Fibroblast of lung (primary cell): ENCODE measurements around the gene RNF223. TPM values are rescaled to one million over a fixed set of nuclear protein-coding genes. Genes with fewer than 3 reads are reported as not detected.

Source experiments
- DNase-seq, 2 donors: peaks; one replicate each; pipeline versions ENCODE4 v3.0.0 to v3.0.0-alpha.2; 2010; ENCODE audit warnings: low read depth in 2 of 2
- H2AFZ ChIP-seq: 2 replicates; pipeline ENCODE4 v1.5.1; 2012; ENCODE audit warnings: low read length, control low read depth, inconsistent platforms
- H3K27ac ChIP-seq: 2 replicates; pipeline ENCODE4 v1.5.1; 2011; ENCODE audit warnings: low read length, control low read depth; ENCODE audit not compliant: insufficient read depth
- H3K27me3 ChIP-seq: 2 replicates; pipeline ENCODE4 v1.5.1; 2011; ENCODE audit warnings: mild to moderate bottlenecking, low read length; ENCODE audit not compliant: control insufficient read depth, insufficient read depth
- H3K36me3 ChIP-seq: 2 replicates; pipeline ENCODE4 v1.5.1; 2011; ENCODE audit warnings: low read length; ENCODE audit not compliant: control insufficient read depth, insufficient read depth
- H3K4me1 ChIP-seq: 2 replicates; pipeline ENCODE4 v1.5.1; 2011; ENCODE audit warnings: low read length; ENCODE audit not compliant: control insufficient read depth, insufficient read depth; ENCODE audit errors: extremely low read depth
- H3K4me2 ChIP-seq: 2 replicates; pipeline ENCODE4 v1.5.1; 2011; ENCODE audit warnings: low read length, control low read depth; ENCODE audit not compliant: insufficient read depth; ENCODE audit errors: extremely low read depth
- H3K4me3 ChIP-seq, 4 experiments: fragments of 200-600 bp in 1 of 4; sonication (generic) in 1 of 4; replicated peaks in 1 of 4; 2 replicates each; pipeline ENCODE4 v1.5.1; 2011 to 2016; ENCODE audit warnings: low read length in 4 of 4, low read depth in 3 of 4, mild to moderate bottlenecking in 3 of 4, control low read depth in 2 of 4, inconsistent platforms in 1 of 4, mixed read lengths in 1 of 4; ENCODE audit not compliant: insufficient read depth in 1 of 4; ENCODE audit errors: control extremely low read depth in 1 of 4
- H3K79me2 ChIP-seq: 2 replicates; pipeline ENCODE4 v1.5.1; 2012; ENCODE audit warnings: mild to moderate bottlenecking, low read length, inconsistent platforms; ENCODE audit not compliant: control insufficient read depth, insufficient read depth
- H3K9ac ChIP-seq: 2 replicates; pipeline ENCODE4 v1.5.1; 2011; ENCODE audit warnings: mild to moderate bottlenecking, low read length, control low read depth; ENCODE audit not compliant: insufficient read depth
- H3K9me3 ChIP-seq: 2 replicates; pipeline ENCODE4 v1.5.1; 2012; ENCODE audit warnings: low read depth, low read length; ENCODE audit not compliant: control insufficient read depth, insufficient read depth
- H4K20me1 ChIP-seq: 2 replicates; pipeline ENCODE4 v1.5.1; 2011; ENCODE audit warnings: low read length; ENCODE audit not compliant: control insufficient read depth, insufficient read depth; ENCODE audit errors: extremely low read depth
- CTCF ChIP-seq, 2 donors: IDR thresholded peaks in 1 of 2; conservative IDR thresholded peaks in 1 of 2; 1 replicate in 1 of 2; 2 replicates in 1 of 2; pipeline ENCODE4 v1.5.1; 2011 to 2012; ENCODE audit warnings: low read length in 2 of 2, control low read depth in 1 of 2, inconsistent platforms in 1 of 2, low read depth in 1 of 2, mild to moderate bottlenecking in 1 of 2
- EZH2 ChIP-seq: IDR thresholded peaks from 2 replicates; pipeline ENCODE4 v1.5.1; 2012; ENCODE audit warnings: low read length, control low read depth, mild to moderate bottlenecking; ENCODE audit errors: missing control alignments
- polyA plus RNA-seq, 2 donors: library from polyadenylated mRNA; depleted of rRNA in 1 of 2; stranded (reverse) in 1 of 2; unstranded in 1 of 2; fragments of >200 nt; gene quantifications; 2 replicates each; pipeline ENCODE4 v1.2.1, GENCODE V29; 2011 to 2012; ENCODE audit warnings: missing spikeins in 1 of 2
- total RNA-seq: library from RNA; depleted of rRNA; stranded (reverse); fragments of >200 nt; gene quantifications from 2 replicates; pipeline ENCODE4 v1.2.1, GENCODE V29; 2014

Gene RNF223
- total and polyA plus RNA-seq, 2 donors (not counting 1 experiment from before 2014, with no cell fraction given) = not detected

- no peak overlapping the region for H2AFZ ChIP-seq
Observed at GRCh38 chr1:1044455-1045078, 29.5 kb downstream of the RNF223 start.

DNA sequence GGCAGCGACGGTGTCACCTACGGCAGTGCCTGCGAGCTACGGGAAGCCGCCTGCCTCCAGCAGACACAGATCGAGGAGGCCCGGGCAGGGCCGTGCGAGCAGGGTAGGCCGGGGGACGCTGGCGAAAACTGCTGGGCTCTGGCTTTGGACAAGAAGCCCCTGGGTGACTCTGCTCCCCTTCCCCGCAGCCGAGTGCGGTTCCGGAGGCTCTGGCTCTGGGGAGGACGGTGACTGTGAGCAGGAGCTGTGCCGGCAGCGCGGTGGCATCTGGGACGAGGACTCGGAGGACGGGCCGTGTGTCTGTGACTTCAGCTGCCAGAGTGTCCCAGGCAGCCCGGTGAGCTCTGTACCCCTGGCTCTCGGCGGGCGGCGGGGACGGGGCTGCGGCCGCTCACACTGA, 30.2 kb downstream of the RNF223 start:
- Histone ChIP-seq H3K9me3 (no peaks in the 10 kb centered on the region), H3K4me2 (no peak overlapping the region), H3K27ac (no peak overlapping the region), H3K36me3 (peaks cover 9% of the 10 kb centered on the region), H3K4me3 (no peak overlapping the region), H3K9ac (no peak overlapping the region), H2AFZ (no peak overlapping the region), H3K79me2 (no peaks in the 10 kb centered on the region), H3K4me1 (peaks cover 7% of the 10 kb centered on the region), H4K20me1 (no peaks in the 10 kb centered on the region), H3K27me3 (no peaks in the 10 kb centered on the region)
- DNase-seq = no peak
- TF ChIP-seq EZH2 (no peak), CTCF (conservative IDR thresholded peaks at IDR 0.05 in 1 of 2, IDR thresholded peaks at IDR 0.05 in 1 of 2; ENCODE audit: low read depth in 1 of 2, low read length in 2 of 2) (no peak)

More at GRCh38 chr1:1044455-1045078, 29.5 kb downstream of the RNF223 start:
- Histone ChIP-seq H3K4me1 (peaks cover 7% of the 10 kb centered on the region), H3K36me3 (peaks cover 9% of the 10 kb centered on the region), H4K20me1 (no peaks in the 10 kb centered on the region), H3K79me2 (no peaks in the 10 kb centered on the region), H3K9ac (no peak overlapping the region), H3K4me2 (no peak overlapping the region), H3K27ac (no peak overlapping the region), H3K4me3 (no peak overlapping the region), H3K9me3 (no peaks in the 10 kb centered on the region), H3K27me3 (no peaks in the 10 kb centered on the region)
- DNase-seq = no peak
- no peak for TF ChIP-seq EZH2
- no peak for TF ChIP-seq CTCF (conservative IDR thresholded peaks at IDR 0.05 in 1 of 2, IDR thresholded peaks at IDR 0.05 in 1 of 2; ENCODE audit: low read depth in 1 of 2, low read length in 2 of 2)

DNA sequence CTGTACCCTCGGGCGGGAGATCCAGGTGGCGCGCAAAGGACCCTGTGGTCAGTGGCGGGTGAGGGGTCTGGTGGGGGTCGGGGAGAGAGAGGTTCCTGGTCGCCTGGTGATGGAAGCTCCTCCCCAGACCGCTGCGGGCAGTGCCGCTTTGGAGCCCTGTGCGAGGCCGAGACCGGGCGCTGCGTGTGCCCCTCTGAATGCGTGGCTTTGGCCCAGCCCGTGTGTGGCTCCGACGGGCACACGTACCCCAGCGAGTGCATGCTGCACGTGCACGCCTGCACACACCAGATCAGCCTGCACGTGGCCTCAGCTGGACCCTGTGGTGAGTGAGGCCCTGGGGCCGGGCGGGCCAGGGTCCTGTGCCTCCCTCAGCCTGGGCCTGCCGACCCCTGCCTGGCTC, 30.7 kb downstream of the RNF223 start:
- Histone ChIP-seq H3K27ac (no peak overlapping the region), H3K4me1 (peaks cover 7% of the 10 kb centered on the region), H3K9me3 (no peaks in the 10 kb centered on the region), H3K36me3 (peaks cover 9% of the 10 kb centered on the region), H3K79me2 (no peaks in the 10 kb centered on the region), H3K9ac (no peak overlapping the region), H4K20me1 (no peaks in the 10 kb centered on the region), H3K27me3 (no peaks in the 10 kb centered on the region), H2AFZ (no peak overlapping the region), H3K4me3 (no peak overlapping the region), H3K4me2 (no peak overlapping the region)
- no peak for TF ChIP-seq CTCF (conservative IDR thresholded peaks at IDR 0.05 in 1 of 2, IDR thresholded peaks at IDR 0.05 in 1 of 2; ENCODE audit: low read depth in 1 of 2, low read length in 2 of 2)
- TF ChIP-seq EZH2 = no peak
- DNase-seq = no peak
